NOMO-1 (cell line): Measurements from ENCODE around the gene NDOR1.
A peak's percentile ranks its signal among the peaks of the same experiment; 100 is the strongest.

Experiments
- DNase-seq, 2 experiments: peaks; one replicate each; lab custom pipeline; 2025; ENCODE audit not compliant: unreplicated experiment in 2 of 2; lab: John Stamatoyannopoulos, UW

The NDOR1 gene

GRCh38 chr9:137205126-137206069 lies at the start of gene NDOR1, which contains the start of gene TMEM203:
Gene NDOR1, plus strand, starts transcription at chr9:137205700. Its CDS starts 78 bp downstream, at chr9:137205778.
Gene TMEM203, minus strand, starts transcription at chr9:137205648. Its CDS starts 234 bp downstream, at chr9:137205414.
- peak; percentile 89 to 92 for DNase-seq

GRCh38 chr9:137156567-137157375 lies 48.7 kb upstream of the NDOR1 start:
- no peak for DNase-seq

DNA sequence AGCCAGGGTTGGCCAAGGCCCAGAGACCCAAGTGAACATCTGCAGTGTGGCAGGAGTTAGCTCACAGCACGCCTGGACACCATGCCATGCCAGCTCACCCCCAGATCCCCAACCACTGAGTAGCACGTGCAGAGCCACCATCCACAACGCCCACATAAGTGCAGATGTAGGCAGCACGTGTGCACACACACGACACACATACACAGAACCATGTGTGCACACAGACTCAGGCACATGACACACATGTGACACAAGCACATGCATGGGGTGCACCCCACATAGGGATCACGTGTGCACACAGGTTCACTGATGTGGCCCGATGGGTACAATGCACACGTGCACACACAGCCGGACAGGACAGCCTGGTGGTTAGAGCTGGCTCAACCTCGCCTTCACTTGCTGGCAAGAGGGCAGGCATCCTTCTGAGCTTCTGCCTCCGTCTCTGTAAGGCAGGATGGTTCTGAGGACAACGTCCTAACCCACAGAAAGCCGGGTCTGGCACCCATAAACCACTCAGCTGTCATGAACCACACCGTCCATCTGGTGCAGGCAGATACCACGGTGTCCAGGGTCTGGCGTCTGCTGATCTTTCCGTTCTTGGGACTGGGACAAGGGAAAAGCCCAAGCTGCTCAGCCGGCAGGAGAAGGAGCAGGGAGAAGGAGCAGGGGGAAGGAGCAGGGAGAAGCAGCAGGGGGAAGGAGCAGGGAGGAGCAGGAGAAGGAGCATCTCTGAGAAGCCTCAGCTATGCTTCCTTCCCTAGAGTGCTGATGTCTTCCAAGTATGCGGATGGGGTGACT lies 47.7 kb upstream of the NDOR1 start:
- no peak for DNase-seq

- no peak for DNase-seq
Measured at GRCh38 chr9:137158625-137159024, 46.9 kb upstream of the NDOR1 start.

DNA sequence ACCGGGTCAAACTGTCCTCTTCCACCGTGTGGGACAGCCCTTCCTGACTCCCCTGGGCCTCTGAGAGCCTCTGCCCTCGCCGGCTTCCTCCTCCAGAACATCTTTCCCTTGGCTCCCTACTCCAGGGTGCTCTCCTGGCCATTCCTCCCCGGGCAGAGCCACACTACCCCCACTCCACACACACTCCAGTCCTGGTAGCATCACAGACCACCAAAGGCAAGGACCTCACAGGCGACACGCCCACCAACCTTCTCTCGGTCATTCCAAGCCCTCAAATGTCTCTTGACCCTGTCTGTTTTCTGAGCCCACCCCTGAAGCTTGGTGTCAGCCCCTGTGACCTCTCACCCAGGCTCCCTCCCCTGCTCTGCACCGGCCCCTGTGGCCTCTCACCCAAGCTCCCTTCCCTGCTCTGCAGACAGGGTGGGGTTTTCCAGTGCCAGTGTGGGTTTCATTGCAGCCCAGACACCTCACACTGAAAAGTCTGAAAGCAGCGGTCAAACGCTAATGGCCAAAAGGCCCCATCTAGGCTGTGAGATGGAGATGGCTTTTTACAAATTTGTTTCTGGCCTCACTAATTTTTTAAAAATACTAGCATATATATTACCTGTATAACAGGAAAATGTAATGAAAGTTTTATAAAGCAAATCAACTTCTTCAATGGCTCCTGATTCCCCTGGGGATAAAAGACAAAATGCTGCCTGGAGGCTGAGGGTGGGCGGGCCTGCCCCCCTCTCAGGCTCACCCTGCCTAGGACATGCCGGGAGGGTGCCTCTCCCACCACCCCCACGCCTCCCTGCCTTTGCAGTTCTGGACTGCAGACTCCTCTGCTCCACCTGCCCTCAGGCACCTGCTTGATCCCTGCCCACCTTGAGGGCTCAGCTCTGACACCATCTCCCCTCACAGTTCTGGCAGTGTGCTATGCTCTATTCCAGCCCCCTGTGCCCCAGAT lies 46.1 kb upstream of the NDOR1 start:
- DNase-seq, result no peak

DNA sequence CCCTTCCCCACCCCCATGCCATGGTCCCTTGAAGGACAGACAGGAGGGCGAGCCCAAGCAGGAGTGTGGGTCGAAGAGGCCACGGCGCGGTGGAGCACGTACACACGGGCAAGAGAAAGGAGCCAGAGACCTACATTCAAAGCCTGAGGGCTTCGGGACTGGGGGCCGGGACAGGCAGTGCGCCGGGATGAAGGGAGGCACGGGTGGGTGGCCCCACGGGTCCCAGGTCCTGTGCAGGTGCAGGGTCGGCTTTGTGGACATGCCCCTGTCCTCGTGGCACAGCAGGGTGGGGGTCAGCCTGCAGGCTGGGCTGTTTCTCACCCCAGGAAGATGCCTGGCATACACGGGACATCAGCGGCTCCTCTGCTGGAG lies 45.5 kb upstream of the NDOR1 start:
- DNase-seq, result no peak

- no peak for DNase-seq
Measured at GRCh38 chr9:137160716-137161557, 44.6 kb upstream of the NDOR1 start.

DNA sequence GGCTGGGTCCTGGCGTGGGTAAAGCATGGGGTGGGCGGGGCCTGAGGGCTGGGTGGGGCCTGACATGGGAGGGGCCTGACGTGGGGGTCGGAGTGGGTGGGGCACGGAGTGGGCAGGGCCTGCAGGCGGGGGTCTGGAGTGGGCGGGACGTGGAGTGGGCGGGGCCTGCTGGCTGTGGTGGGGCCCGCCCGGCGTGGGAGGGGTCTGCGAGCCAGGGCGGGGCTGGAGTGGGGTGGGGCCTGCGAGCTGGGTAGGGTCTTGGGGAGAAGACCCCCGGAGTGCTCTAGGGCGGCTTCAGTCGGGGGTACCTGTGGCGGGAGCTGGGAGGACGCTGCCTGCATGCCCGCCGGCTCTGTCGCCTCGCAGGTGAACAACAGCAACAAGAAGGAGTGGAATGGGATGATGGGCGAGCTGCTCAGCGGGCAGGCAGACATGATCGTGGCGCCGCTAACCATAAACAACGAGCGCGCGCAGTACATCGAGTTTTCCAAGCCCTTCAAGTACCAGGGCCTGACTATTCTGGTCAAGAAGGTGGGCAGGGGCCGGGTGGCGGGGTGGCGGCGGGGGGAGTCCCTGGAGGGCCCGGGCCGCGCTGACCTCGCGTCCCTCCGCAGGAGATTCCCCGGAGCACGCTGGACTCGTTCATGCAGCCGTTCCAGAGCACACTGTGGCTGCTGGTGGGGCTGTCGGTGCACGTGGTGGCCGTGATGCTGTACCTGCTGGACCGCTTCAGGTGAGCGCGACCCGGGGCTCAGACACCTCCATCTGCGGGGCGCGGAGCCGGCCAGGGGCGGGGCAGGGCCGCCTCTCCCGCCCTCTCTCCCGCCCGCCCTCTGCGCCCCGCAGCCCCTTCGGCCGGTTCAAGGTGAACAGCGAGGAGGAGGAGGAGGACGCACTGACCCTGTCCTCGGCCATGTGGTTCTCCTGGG lies 43.7 kb upstream of the NDOR1 start:
- DNase-seq, result no peak

GRCh38 chr9:137162505-137163364 lies 42.8 kb upstream of the NDOR1 start:
- no peak for DNase-seq

DNA sequence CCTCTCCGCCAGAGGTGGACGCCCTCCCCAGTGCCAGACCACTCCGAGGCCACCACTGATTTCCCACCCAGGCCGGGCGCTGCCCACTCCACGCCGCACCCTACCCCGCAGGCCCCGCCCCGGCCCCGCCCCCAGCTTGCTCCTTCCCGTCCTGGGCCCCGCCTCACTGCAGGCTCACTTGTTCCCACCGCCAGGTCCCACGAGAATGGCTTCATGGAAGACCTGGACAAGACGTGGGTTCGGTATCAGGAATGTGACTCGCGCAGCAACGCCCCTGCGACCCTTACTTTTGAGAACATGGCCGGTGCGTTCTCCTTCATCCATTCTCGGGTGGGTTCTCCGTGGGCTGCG lies 42.2 kb upstream of the NDOR1 start:
- no peak for DNase-seq

DNA sequence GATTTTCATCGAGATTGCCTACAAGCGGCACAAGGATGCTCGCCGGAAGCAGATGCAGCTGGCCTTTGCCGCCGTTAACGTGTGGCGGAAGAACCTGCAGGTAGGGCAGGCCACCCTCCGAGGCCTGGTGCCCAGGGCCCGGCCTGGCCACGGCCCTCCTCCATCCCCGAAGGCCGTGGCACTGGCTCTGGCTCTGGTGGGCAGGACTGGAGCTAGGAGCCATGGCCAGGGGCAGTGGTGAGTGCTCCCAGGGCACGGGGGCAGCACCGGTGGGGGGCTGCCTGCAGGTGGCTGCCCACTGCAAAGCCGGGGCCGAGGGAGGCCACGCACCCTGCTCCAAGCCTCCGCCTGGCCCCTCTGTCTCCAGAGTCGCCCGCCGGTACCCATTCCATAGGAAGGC lies 41.7 kb upstream of the NDOR1 start:
- DNase-seq, result no peak

GRCh38 chr9:137164370-137165249 lies 40.9 kb upstream of the NDOR1 start:
- no peak for DNase-seq

DNA sequence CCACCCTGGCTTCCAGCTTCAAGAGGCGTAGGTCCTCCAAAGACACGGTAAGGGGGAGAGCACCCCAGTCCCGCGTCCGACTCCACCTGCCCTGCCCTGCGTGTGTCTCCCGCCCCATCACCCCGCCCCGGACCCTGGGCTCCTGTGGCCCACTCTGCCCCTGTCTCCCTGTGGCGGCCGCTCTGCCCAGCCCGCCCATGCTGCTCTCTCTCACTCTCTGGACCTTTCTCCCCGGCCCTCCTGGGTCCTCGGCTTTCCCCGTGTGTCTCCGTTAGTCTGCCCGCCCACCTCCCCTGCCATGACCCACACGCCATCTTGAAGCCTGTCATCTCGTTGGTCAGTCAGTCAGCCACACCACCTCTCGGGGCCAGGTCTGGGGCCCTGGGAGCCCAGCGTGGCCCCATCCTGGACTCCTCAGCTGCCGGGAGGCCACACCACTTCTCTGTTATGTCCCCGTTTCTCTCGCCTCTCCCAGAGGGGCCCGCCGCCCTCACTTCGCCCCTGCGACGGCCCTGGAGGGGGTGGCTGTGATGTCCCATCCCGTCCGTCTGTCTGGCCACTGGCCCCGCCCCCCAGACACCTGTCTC lies 40.2 kb upstream of the NDOR1 start:
- no peak for DNase-seq

GRCh38 chr9:137166380-137167229 lies 38.9 kb upstream of the NDOR1 start:
- no peak for DNase-seq

GRCh38 chr9:137167277-137167746 lies 38.2 kb upstream of the NDOR1 start:
- DNase-seq, result no peak
